Esophagus muscularis mucosa (tissue), 4 donors: ENCODE results near the gene LCOR. TPM values are rescaled to one million over a fixed set of nuclear protein-coding genes. Genes with fewer than 3 reads are reported as not detected.

Source experiments
- DNase-seq: peaks from one replicate; pipeline ENCODE4 v3.0.0-alpha.2; 2017; ENCODE audit errors: extremely low spot score
- H3K27ac ChIP-seq, 4 donors: fragments of 200-600 bp; sonication (generic); replicated peaks in 1 of 4; 1 replicate in 3 of 4; 2 replicates in 1 of 4; pipeline ENCODE4 v1.5.1; 2016 to 2019; ENCODE audit warnings: mild to moderate bottlenecking in 1 of 4
- H3K27me3 ChIP-seq, 4 donors: fragments of 200-600 bp; sonication (generic); one replicate each; pipeline versions ENCODE4 v1.5.1 to v1.6.0; 2016 to 2019
- H3K36me3 ChIP-seq, 4 donors: fragments of 200-600 bp; sonication (generic); one replicate each; pipeline ENCODE4 v1.5.1; 2016 to 2019
- H3K4me1 ChIP-seq, 4 donors: fragments of 200-600 bp; sonication (generic); one replicate each; pipeline ENCODE4 v1.5.1; 2016 to 2019
- H3K4me3 ChIP-seq, 4 donors: fragments of 200-600 bp; sonication (generic); 1 replicate in 2 of 4; 2 replicates in 2 of 4; pipeline ENCODE4 v1.5.1; 2016 to 2019; ENCODE audit warnings: mild to moderate bottlenecking in 4 of 4, moderate library complexity in 1 of 4
- H3K9me3 ChIP-seq, 4 donors: fragments of 200-600 bp; sonication (generic); 1 replicate in 3 of 4; 2 replicates in 1 of 4; pipeline ENCODE4 v1.5.1; 2016 to 2019
- EP300 ChIP-seq: sonication (generic); formaldehyde crosslinking; IDR thresholded peaks from one replicate; pipeline ENCODE4 v1.6.1; 2017; ENCODE audit warnings: antibody characterized with exemption
- POLR2A ChIP-seq: fragments of 450-650 bp; IDR thresholded peaks from one replicate; pipeline ENCODE4 v1.6.1; 2017; ENCODE audit warnings: antibody characterized with exemption, moderate library complexity, mild to moderate bottlenecking, low read depth
- POLR2AphosphoS5 ChIP-seq, 2 donors: sonication (generic); formaldehyde crosslinking; IDR thresholded peaks; one replicate each; pipeline ENCODE4 v1.6.1; 2017; ENCODE audit warnings: antibody characterized with exemption in 2 of 2
- WGBS: methylation state at CpG from one replicate; pipeline ENCODE4 v1.1.5; 2018; 5-methylcytosine and 5-hydroxymethylcytosine counted together
- intact Hi-C: fragments of 100-400 bp; cut with DNase I; formaldehyde crosslinking; loops from one replicate; pipeline ENCODE4 v1.15.1; 2023
- total RNA-seq, 4 donors: library from RNA; depleted of rRNA; stranded (reverse); fragments of >200 nt; gene quantifications; one replicate each; pipeline versions ENCODE4 v1.1.0 to v1.2.1, GENCODE V29; 2016
- TF ChIP-seq, protein P1 (sequence below), 3 experiments: fragments of 200-600 bp in 2 of 3; fragments of 450-650 bp in 1 of 3; sonication (generic) in 2 of 3; IDR thresholded peaks; one replicate each; pipeline ENCODE4 v1.5.1; 2017 to 2019; ENCODE audit warnings: antibody characterized with exemption in 3 of 3, mild to moderate bottlenecking in 2 of 3, moderate library complexity in 1 of 3

Gene LCOR
- total RNA-seq, 4 donors from 2014 or later, result 23.1 to 43.2 (median 29.4) TPM

GRCh38 chr10:97003151-97003803 lies 171.2 kb downstream of the LCOR start:
- Histone ChIP-seq H3K27ac (no peak overlapping the region), H3K36me3 (no peaks in the 10 kb centered on the region), H3K27me3 (no peaks in the 10 kb centered on the region), H3K4me1 (no peaks in the 10 kb centered on the region), H3K4me3 (no peak overlapping the region), H3K9me3 (peaks cover 0 to 18% (median 16%) of the 10 kb centered on the region in 4 donors)
- TF ChIP-seq POLR2AphosphoS5 (IDR thresholded peaks at IDR 0.05) (no peak), POLR2A (no peak), EP300 (no peak)
- TF ChIP-seq, protein P1, sequence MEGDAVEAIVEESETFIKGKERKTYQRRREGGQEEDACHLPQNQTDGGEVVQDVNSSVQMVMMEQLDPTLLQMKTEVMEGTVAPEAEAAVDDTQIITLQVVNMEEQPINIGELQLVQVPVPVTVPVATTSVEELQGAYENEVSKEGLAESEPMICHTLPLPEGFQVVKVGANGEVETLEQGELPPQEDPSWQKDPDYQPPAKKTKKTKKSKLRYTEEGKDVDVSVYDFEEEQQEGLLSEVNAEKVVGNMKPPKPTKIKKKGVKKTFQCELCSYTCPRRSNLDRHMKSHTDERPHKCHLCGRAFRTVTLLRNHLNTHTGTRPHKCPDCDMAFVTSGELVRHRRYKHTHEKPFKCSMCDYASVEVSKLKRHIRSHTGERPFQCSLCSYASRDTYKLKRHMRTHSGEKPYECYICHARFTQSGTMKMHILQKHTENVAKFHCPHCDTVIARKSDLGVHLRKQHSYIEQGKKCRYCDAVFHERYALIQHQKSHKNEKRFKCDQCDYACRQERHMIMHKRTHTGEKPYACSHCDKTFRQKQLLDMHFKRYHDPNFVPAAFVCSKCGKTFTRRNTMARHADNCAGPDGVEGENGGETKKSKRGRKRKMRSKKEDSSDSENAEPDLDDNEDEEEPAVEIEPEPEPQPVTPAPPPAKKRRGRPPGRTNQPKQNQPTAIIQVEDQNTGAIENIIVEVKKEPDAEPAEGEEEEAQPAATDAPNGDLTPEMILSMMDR (IDR thresholded peaks at IDR 0.05), result no peak
- no peak for DNase-seq
- intact Hi-C loops, result no loop called here
- 95% methylated on average over 11 of the region's 13 CpGs for WGBS

DNA sequence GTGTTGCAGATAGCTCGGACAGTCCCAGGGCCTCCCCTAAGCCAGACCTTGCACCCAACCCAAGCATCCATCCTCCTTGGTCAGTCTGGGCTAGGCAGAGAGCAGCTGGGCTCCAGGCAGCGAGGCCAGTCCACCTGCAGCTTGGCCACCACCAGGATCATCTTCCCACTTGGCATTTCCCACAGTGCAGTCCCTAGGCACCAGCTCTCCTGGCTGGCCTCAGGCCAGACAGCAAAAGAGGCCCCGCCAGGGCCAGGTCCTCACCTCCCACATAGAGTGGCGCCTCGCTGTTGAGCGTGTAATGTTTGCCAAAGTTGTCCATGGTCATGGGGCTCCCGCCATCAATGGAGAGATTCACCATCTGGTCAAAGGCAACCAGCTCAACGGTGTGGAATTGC lies 171.7 kb downstream of the LCOR start:
- WGBS, result 100% methylated on average over 2 of the region's 8 CpGs
- TF ChIP-seq, protein P1 (IDR thresholded peaks at IDR 0.05), result no peak
- no peak for TF ChIP-seq POLR2AphosphoS5 (IDR thresholded peaks at IDR 0.05)
- TF ChIP-seq POLR2A, result no peak
- no peak for TF ChIP-seq EP300
- no peak for DNase-seq
- H3K4me1 ChIP-seq, result no peaks in the 10 kb centered on the region
- no peaks in the 10 kb centered on the region for H3K27me3 ChIP-seq
- no peaks in the 10 kb centered on the region for H3K36me3 ChIP-seq
- intact Hi-C loops, result no loop called here
- no peak overlapping the region for H3K4me3 ChIP-seq
- peaks cover 0 to 19% (median 16%) of the 10 kb centered on the region in 4 donors for H3K9me3 ChIP-seq
- no peak overlapping the region for H3K27ac ChIP-seq

GRCh38 chr10:97004591-97004990 lies 172.5 kb downstream of the LCOR start:
- TF ChIP-seq EP300, result no peak
- no peak for TF ChIP-seq POLR2AphosphoS5 (IDR thresholded peaks at IDR 0.05)
- TF ChIP-seq, protein P1 (IDR thresholded peaks at IDR 0.05), result no peak
- TF ChIP-seq POLR2A, result no peak
- peaks cover 0 to 19% (median 16%) of the 10 kb centered on the region in 4 donors for H3K9me3 ChIP-seq
- H3K4me3 ChIP-seq, result no peak overlapping the region
- 98% methylated on average over 7 of the region's 10 CpGs for WGBS
- no peaks in the 10 kb centered on the region for H3K27me3 ChIP-seq
- no peaks in the 10 kb centered on the region for H3K36me3 ChIP-seq
- DNase-seq, result no peak
- H3K4me1 ChIP-seq, result no peaks in the 10 kb centered on the region
- intact Hi-C loops, result no loop called here
- no peak overlapping the region for H3K27ac ChIP-seq

GRCh38 chr10:97005349-97005748 lies 173.3 kb downstream of the LCOR start:
- TF ChIP-seq POLR2A, result no peak
- no peak for TF ChIP-seq EP300
- TF ChIP-seq, protein P1 (IDR thresholded peaks at IDR 0.05), result no peak
- TF ChIP-seq POLR2AphosphoS5 (IDR thresholded peaks at IDR 0.05), result no peak
- Histone ChIP-seq H3K4me1 (no peaks in the 10 kb centered on the region), H3K27ac (no peak overlapping the region), H3K9me3 (peaks cover 0 to 19% (median 16%) of the 10 kb centered on the region in 4 donors), H3K4me3 (no peak overlapping the region), H3K36me3 (no peaks in the 10 kb centered on the region), H3K27me3 (no peaks in the 10 kb centered on the region)
- intact Hi-C loops, result no loop called here
- 97% methylated on average over 5 of the region's 5 CpGs for WGBS
- DNase-seq, result no peak

GRCh38 chr10:97006364-97006763 lies 174.3 kb downstream of the LCOR start:
- no peak for DNase-seq

More at GRCh38 chr10:97006364-97006763, 174.3 kb downstream of the LCOR start:
- TF ChIP-seq POLR2A (no peak), EP300 (no peak), POLR2AphosphoS5 (IDR thresholded peaks at IDR 0.05) (no peak)
- TF ChIP-seq, protein P1 (IDR thresholded peaks at IDR 0.05), result no peak
- no peaks in the 10 kb centered on the region for H3K27me3 ChIP-seq
- no peak overlapping the region for H3K4me3 ChIP-seq
- H3K27ac ChIP-seq, result no peak overlapping the region
- WGBS, result no CpG with 5 or more reads among the region's 6 CpGs
- H3K4me1 ChIP-seq, result no peaks in the 10 kb centered on the region
- intact Hi-C loops, result no loop called here
- peaks cover 0 to 19% (median 16%) of the 10 kb centered on the region in 4 donors for H3K9me3 ChIP-seq
- no peaks in the 10 kb centered on the region for H3K36me3 ChIP-seq
